GM18858 (cell line): ENCODE measurements around the gene HTR4.

Source experiments
- ATAC-seq: cut with Tn5 transposase; IDR thresholded peaks from one replicate; pipeline ENCODE4 v1.9.1; 2021; ENCODE audit not compliant: unreplicated experiment

HTR4 gene

GRCh38 chr5:148619484-148619883 lies 34.8 kb downstream of the HTR4 start:
- no peak for ATAC-seq

GRCh38 chr5:148615644-148616275 lies 38.6 kb downstream of the HTR4 start:
- ATAC-seq, result no peak

DNA sequence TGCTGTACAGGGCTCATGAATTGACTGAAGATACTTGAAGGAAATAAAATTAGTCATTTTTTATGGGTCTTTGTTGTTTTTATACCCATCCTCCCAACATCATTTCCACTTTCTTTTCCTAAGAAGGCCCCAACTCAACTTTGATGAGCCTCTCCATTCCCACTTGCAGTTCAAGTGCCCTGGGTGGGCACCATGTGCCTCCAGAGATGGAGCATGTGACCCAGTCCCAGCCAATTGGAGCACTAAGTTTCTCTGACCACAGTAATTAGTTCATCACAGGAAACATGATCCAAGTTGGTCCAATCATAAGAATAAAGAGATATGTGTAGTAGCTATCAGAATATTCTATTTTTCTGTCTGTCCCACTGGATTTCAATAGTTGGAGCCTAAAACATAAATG lies 46.9 kb downstream of the HTR4 start:
- no peak for ATAC-seq

- ATAC-seq, result no peak
Observed at GRCh38 chr5:148606296-148606695, 48.0 kb downstream of the HTR4 start.

DNA sequence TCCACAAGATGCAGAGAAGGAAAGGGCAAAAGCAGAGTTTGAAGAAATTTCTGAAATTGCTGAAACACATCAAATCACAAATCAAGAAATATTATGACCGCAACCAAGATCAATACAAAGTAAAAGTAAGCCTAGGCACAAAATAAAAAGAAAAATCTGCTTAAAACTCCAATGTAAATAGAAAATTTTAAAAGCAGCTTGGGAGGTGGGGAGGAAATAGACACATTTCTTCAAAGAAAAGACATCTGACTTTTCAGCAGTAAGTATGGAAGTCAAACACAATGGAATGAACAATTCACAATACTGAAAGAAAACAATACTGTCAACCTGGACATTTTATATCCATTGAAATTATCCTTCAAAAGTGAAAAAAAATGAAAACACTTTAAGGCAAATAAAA lies 55.1 kb downstream of the HTR4 start:
- ATAC-seq, result no peak

- no peak for ATAC-seq
Observed at GRCh38 chr5:148595697-148596096, 58.6 kb downstream of the HTR4 start.

- ATAC-seq, result no peak
Observed at GRCh38 chr5:148586796-148587195, 67.5 kb downstream of the HTR4 start.

DNA sequence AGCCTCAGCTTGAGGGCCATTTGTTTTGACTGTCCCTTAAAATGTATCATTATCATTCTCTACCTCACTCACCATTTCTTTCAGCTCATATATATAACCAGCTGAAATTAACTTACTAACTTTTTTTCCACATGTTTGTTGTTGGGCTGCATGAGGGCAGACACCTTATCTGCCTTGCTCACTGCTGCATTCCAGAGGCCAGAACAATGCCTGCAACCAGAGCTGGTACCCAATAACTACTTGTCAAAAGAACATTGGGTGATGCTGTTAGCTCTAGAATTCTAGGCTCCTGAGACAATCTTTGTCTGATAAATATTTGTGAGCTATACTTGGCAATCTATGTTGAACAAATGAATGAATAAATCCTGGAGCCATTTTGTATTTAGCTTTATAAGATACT lies 68.3 kb downstream of the HTR4 start:
- no peak for ATAC-seq

DNA sequence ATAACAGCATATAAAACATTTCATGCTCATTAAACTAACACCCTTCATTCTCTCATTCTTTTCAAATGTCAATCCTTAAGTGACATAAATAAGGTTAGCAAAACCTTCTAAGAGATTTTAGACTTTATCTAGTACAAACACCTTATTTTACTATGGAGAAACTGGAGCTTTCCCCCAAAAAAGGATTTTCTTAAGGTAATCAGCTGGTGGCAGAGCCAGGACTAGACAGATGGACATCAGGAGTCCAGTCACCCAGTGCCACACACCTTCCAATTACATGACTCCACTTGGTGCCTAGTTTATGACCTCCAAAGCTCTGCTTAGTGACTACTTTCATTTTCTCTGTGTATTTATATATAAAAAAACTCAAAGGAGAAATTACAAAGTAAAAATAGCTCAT lies 70.2 kb downstream of the HTR4 start:
- ATAC-seq, result no peak

GRCh38 chr5:148583421-148583965 lies 70.8 kb downstream of the HTR4 start:
- ATAC-seq, result no peak

GRCh38 chr5:148574167-148574566 lies 80.2 kb downstream of the HTR4 start:
- no peak for ATAC-seq

- no peak for ATAC-seq
Observed at GRCh38 chr5:148573374-148573773, 81.0 kb downstream of the HTR4 start.

DNA sequence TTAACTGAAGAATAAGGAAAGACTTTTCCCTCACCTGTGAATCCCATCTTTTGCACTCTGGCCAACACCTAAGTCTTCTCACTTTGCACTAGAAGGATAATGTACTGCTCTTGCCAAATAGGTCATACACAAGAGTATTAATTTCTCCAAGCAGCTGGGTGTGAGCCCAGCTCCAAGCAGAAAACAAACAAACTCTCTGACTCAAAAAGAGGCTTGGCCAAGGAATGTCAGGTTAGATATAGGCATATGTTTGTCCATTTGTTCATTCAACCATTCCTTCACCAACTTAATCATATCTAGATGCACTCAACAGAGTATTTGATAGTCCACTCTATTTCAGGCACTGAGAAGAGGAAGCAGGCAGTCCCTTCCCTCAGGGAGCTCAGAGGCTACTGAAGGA lies 84.4 kb downstream of the HTR4 start:
- no peak for ATAC-seq

DNA sequence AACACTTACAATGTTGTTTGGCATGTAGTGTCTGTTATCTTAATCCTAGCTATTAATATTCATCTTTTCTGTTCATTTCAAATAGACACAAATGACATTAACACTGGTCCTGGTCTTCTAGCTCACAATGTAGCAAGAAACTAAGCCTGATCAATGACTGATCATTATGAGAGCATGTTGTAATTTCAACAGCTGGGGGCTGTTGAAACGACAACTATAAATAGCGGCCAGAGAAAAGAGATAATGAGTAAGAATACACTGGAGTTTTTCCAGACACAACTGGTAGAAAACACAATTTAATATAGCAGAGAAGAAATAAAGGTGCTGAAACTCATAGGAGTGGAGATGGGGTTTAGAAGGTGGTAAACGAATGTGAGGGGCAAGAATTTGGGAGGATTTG lies 89.2 kb downstream of the HTR4 start:
- no peak for ATAC-seq

GRCh38 chr5:148563021-148563420 lies 91.3 kb downstream of the HTR4 start:
- ATAC-seq, result no peak

DNA sequence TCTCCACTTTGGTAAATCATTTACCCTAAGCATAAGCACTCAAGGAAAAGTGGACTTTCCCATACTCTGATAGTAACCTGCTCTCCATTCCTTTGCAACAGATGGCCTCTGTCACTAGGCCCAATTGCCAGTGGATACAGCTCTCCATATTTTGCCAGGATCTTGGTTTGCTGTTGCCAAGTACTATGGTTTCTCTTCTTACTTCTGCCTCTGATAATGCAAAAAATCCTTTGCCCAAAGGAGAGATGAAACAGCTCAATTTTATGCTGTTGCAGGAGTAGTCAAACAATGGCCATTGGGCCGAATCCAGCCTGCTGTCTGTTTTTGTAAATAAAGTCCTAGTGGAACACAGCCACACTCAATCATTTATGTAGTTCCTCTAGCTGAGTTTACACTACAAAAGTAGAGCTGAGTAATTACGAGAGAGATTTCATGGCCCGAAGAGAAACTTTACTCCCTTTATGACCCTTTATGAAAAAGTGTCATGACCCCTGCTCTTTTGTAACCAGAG lies 92.5 kb downstream of the HTR4 start:
- no peak for ATAC-seq

DNA sequence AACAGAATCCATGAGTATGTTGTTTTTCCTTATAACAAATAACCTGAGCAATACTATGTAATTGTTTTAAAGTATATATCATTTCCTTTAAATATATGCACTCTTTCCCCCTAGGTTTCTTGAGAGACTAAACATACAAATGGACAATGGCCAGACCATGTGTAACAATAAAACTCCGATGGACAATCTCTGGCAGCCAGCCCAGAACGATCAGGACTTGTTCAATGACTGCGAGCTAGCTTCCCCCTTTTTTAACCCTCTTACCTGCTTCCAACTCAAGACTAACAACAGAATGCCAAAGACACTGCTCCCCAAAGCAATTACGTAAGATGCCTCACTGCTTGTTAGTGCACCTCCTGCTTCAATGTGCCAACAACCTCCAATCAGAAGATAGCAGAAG lies 94.9 kb downstream of the HTR4 start:
- no peak for ATAC-seq

DNA sequence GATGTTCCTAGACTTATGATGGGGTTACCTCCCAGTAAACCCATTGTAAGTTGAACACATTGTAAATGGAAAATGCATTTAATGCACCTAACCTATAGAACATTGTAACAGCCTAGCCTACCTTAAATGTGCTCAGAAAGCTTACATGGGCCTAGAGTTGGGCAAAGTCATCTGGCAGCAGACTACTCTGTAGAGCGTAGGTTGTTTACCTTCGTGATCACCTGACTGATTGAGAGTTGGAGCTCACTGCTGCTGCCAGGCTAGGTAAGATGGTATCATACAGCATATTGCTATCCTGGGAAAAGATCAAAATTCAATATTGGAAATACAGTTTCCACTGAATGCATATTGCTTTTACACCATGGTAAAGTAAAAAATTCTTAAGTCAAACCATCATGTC lies 95.4 kb downstream of the HTR4 start:
- no peak for ATAC-seq

DNA sequence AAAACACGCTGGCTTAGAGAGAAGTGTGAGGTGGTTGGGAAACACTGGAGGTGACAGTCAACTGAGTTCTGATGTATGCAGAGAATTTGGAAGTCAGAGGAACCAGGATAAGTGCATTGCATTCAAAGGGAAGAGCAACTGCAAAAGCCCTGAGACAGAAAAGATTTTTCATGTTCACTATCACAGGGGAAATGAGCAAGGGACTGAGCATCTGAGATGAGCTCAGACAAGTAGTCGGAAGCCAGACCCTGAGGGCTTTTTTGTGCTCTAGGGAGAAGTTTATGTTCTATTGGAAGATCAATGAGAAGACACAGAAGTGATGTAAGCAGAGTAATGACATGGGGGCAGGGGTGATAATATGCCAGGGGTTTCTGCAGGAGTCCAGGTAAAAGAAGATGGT lies 97.5 kb downstream of the HTR4 start:
- ATAC-seq, result no peak

DNA sequence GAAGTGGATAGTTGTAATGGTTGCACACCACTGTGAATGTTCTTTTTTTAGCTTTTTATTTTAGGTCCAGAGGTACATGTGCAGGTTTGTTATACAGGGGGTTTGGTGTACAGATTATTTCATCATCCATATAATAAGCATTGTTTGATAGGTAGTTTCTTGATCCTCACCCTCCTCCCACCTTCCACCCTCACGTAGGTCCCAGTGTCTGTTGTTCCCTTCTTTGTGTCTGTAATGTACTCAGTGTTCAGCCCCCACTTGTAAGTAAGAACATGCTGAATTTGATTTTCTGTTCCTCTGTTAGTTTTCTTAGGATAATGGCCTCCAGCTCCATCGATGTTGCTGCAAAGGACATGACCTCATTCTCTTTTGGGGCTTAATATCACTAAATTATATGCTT lies 99.7 kb downstream of the HTR4 start:
- no peak for ATAC-seq

DNA sequence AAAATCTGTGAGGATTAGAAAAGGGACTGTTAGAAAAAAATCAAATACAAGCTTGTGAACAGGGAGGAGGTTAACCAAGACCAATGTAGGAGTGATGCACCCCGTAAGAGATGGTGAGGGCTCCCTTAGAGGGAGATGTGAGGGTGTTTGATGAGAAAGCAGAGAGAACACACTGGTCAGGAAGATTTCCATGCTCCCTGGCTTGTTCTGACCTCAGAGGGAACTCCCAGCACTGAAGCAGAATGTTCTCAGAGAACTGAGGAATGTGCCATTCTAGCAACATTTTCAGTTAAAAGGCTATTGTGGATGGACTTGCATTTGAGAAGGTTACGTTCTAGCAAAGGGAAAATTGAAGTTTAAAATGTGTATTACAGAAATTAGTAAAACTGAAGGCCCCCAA lies 110.6 kb downstream of the HTR4 start:
- ATAC-seq, result no peak

GRCh38 chr5:148542812-148543211 lies 111.5 kb downstream of the HTR4 start:
- no peak for ATAC-seq
